MCF 10A (cell line): Measurements from ENCODE around the gene VAV2. TPM values are rescaled to one million over a fixed set of nuclear protein-coding genes. Genes with fewer than 3 reads are reported as not detected.
"Not testable (repeated sequence)": the region's sequence is repeated elsewhere in the genome, so short reads cannot be mapped to it uniquely, and the experiment has no call there.

Experiments used
- BruUV-seq: library from RNA; stranded (reverse); fragments of 400-500 nt; replicated peaks from 2 replicates; lab custom pipeline; 2021; lab: Mats Ljungman, UMichigan
- CTCF ChIA-PET: fragments of 300-600 bp; sonication (Branson Sonifier 250); formaldehyde crosslinking; extraction: SDS; loops from one replicate; lab custom pipeline; 2021; ENCODE audit warnings: antibody characterized with exemption, inconsistent platforms; lab: Yijun Ruan, JAX
- POLR2A ChIA-PET: fragments of 300-600, 350-650 bp; sonication (Branson Sonifier 250); formaldehyde crosslinking; extraction: SDS; loops from one replicate; lab custom pipeline; 2020; ENCODE audit warnings: antibody characterized with exemption, inconsistent platforms; lab: Yijun Ruan, JAX
- DNase-seq: peaks from one replicate; pipeline ENCODE4 v3.0.0-alpha.2; 2018; ENCODE audit not compliant: unreplicated experiment
- H3K27ac Mint-ChIP-seq: one replicate; pipeline ENCODE4 v1.8.0; 2022; ENCODE audit warnings: mild to moderate bottlenecking, low read depth, mixed read lengths; ENCODE audit not compliant: unreplicated experiment
- H3K27me3 Mint-ChIP-seq: one replicate; pipeline ENCODE4 v1.8.0; 2022; ENCODE audit warnings: mixed read lengths; ENCODE audit not compliant: insufficient read depth, unreplicated experiment
- H3K36me3 Mint-ChIP-seq: one replicate; pipeline ENCODE4 v1.8.0; 2022; ENCODE audit warnings: mild to moderate bottlenecking, moderate library complexity, mixed read lengths; ENCODE audit not compliant: insufficient read depth, unreplicated experiment
- H3K4me1 Mint-ChIP-seq: one replicate; pipeline ENCODE4 v1.8.0; 2022; ENCODE audit warnings: mixed read lengths; ENCODE audit not compliant: insufficient read depth, unreplicated experiment
- H3K4me3 Mint-ChIP-seq: one replicate; pipeline ENCODE4 v1.8.0; 2022; ENCODE audit warnings: mild to moderate bottlenecking, moderate library complexity, mixed read lengths; ENCODE audit not compliant: unreplicated experiment
- H3K9me3 Mint-ChIP-seq: one replicate; pipeline ENCODE4 v1.8.0; 2022; ENCODE audit warnings: mixed read lengths; ENCODE audit not compliant: unreplicated experiment
- CTCF ChIP-seq: fragments of 200-600 bp; IDR thresholded peaks from one replicate; pipeline ENCODE4 v1.8.0; 2022; ENCODE audit warnings: antibody characterized with exemption, mild to moderate bottlenecking; ENCODE audit not compliant: unreplicated experiment
- intact Hi-C: fragments of 100-400 bp; cut with micrococcal nuclease; formaldehyde crosslinking; loops from 2 replicates; pipeline ENCODE4 v1.14.1; 2022
- total RNA-seq: library from RNA; stranded (reverse); gene quantifications from 2 replicates; pipeline ENCODE4 v1.2.3, GENCODE V29; 2022

The VAV2 gene
- total RNA-seq, 1 experiment from 2014 or later = 31.0 TPM

DNA sequence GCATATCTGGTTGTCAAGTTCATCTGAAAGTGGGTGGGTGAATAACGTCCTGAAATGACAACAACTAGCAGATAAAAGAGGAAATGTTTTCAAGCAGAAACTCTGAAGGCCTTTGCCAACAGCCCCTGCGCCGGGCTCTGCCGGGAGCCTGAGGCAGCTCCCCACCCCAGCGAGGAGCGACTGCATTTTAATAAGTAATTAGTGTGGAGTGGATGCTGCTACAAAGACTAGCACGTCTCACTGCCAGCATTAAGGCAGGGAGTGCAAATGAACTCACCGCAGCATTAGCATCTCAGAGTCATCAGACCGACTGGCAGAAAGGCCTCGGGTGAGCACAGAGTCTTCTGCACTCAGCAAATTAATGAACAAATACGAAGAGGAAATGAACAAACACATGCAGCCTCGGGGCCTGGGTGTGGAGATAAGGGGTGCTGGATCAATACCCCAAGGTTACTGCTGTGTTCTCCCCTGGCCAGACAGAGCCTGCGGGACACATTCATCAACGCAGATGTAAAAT is 63.8 kb downstream of the VAV2 start:
- Mint-ChIP-seq H3K27me3 (no peaks in the 10 kb centered on the region), H3K9me3 (peaks cover 4% of the 10 kb centered on the region), H3K36me3 (peaks cover 18% of the 10 kb centered on the region), H3K4me3 (no peak overlapping the region), H3K27ac (no peak overlapping the region), H3K4me1 (peaks cover 8% of the 10 kb centered on the region)
- TF ChIP-seq CTCF = no peak
- BruUV-seq = no TSS peak
- ChIA-PET CTCF (no interaction called here), POLR2A (no interaction called here)
- intact Hi-C loops = no loop called here
- DNase-seq = no peak

DNA sequence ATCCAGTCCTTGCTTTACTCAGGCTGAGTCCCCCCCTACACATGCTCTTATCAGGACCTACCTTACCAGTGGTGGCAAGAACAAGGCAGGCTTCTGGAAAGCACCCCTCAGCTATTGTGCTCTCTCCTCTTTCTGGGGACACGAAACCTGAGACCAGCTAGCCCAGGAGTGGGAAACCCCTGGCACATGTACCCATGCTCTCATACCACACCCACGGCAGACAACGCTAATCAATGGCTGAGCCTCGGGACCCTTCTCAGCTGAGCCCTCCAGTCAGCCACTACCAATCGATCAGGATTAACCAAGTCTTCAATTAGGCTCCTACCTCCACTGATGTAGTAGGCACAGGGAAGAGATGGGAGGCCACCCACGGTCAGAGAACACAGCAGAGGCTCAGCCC is 65.1 kb downstream of the VAV2 start:
- H3K4me1 Mint-ChIP-seq = peaks cover 8% of the 10 kb centered on the region
- TF ChIP-seq CTCF = no peak
- CTCF ChIA-PET = no interaction called here
- peaks cover 14% of the 10 kb centered on the region for H3K36me3 Mint-ChIP-seq
- intact Hi-C loops = no loop called here
- BruUV-seq = no TSS peak
- POLR2A ChIA-PET = no interaction called here
- H3K27ac Mint-ChIP-seq = no peak overlapping the region
- DNase-seq = no peak
- no peaks in the 10 kb centered on the region for H3K27me3 Mint-ChIP-seq
- no peaks in the 10 kb centered on the region for H3K9me3 Mint-ChIP-seq
- no peak overlapping the region for H3K4me3 Mint-ChIP-seq

DNA sequence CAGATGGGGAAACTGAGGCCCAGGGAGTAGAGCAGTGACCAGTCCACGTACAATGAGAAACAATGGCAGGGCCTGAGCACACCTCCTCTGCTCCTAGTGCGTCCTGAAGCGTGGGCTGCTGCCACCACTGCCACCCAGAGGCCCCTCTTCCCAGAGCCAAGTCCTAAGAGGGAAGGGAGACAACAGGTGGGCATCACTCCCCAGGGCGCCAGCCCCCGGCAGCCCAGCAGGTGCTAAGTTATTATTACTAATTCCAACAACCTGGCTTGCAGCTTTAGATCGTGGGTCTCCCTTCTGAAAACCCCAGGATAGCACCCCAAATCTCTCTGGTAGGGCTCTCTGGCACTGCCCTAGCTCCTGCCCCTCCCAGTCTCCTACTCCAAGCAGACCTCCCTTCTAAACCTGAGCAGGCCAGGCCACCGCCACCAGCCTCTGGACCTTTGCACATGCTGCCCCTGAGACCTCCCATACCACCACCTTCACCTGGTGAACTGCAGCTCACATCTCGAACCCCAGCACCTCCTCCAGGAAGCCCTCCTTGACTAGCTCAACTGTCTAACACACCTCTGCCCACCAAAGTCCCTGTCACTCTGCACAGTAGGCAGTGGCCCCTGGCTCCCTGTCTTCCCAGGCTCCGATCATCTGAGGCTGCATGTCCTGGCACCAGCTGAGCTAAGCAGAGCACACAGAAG is 65.8 kb downstream of the VAV2 start:
- ChIA-PET CTCF (interaction anchor here (0.6 kb wide), 1 partner anchor 65 kb away, joined by 5 read pairs; no protein-coding TSS in a partner anchor), POLR2A (no interaction called here)
- H3K4me1 Mint-ChIP-seq = peaks cover 8% of the 10 kb centered on the region
- DNase-seq = no peak
- H3K36me3 Mint-ChIP-seq = peaks cover 14% of the 10 kb centered on the region
- no peak for TF ChIP-seq CTCF
- intact Hi-C loops = no loop called here
- H3K27ac Mint-ChIP-seq = no peak overlapping the region
- no TSS peak for BruUV-seq
- no peaks in the 10 kb centered on the region for H3K27me3 Mint-ChIP-seq
- H3K9me3 Mint-ChIP-seq = no peaks in the 10 kb centered on the region
- no peak overlapping the region for H3K4me3 Mint-ChIP-seq

GRCh38 chr9:133924453-133924852 is 67.7 kb downstream of the VAV2 start:
- ChIA-PET POLR2A (no interaction called here), CTCF (interaction anchor here (0.6 kb wide), 1 partner anchor 525 kb away, joined by 4 read pairs; no protein-coding TSS in a partner anchor)
- Mint-ChIP-seq H3K27ac (peak overlapping the region; percentile 19), H3K9me3 (no peaks in the 10 kb centered on the region), H3K27me3 (no peaks in the 10 kb centered on the region), H3K4me3 (no peak overlapping the region), H3K4me1 (peaks cover 8% of the 10 kb centered on the region), H3K36me3 (no peaks in the 10 kb centered on the region)
- intact Hi-C loops = no loop called here
- DNase-seq = no peak
- TF ChIP-seq CTCF = no peak
- no TSS peak for BruUV-seq

GRCh38 chr9:133923608-133924007 is 68.5 kb downstream of the VAV2 start:
- DNase-seq, H3K4me1 Mint-ChIP-seq, H3K9me3 Mint-ChIP-seq, H3K27me3 Mint-ChIP-seq, BruUV-seq, H3K36me3 Mint-ChIP-seq, intact Hi-C loops, H3K27ac Mint-ChIP-seq, H3K4me3 Mint-ChIP-seq, POLR2A ChIA-PET: not testable (repeated sequence)
- CTCF ChIA-PET = interaction anchor here (0.6 kb wide), 1 partner anchor 102 kb away, joined by 3 read pairs; no protein-coding TSS in a partner anchor
